OCI-LY3 (cell line): ENCODE data around the gene RAB20.

Experiments
- H2AFZ ChIP-seq: fragments of 200-600, 300-600 bp; shearing (Covaris generic); 2 replicates; pipeline ENCODE4 v1.6.0; 2014; ENCODE audit warnings: antibody characterized with exemption, low read depth, low read length
- H3K27ac ChIP-seq: fragments of 200-600, 300-600 bp; sonication (generic); 2 replicates; pipeline ENCODE4 v1.5.1; 2014; ENCODE audit warnings: mild to moderate bottlenecking, low read length, moderate library complexity, mixed read lengths
- H3K27me3 ChIP-seq: fragments of 200-600, 300-600 bp; sonication (generic); 2 replicates; pipeline ENCODE4 v1.6.1; 2014; ENCODE audit warnings: low read depth, low read length, mixed read lengths
- H3K36me3 ChIP-seq: fragments of 200-600, 300-600 bp; sonication (generic); replicated peaks from 2 replicates; pipeline ENCODE3; 2014; ENCODE audit warnings: low read depth, low read length, mixed read lengths
- H3K4me1 ChIP-seq: fragments of 300-600, 200-600 bp; sonication (generic); 2 replicates; pipeline ENCODE4 v1.6.1; 2014; ENCODE audit warnings: low read length, mixed read lengths
- H3K4me2 ChIP-seq: fragments of 200-600, 300-600 bp; sonication (generic); 2 replicates; pipeline ENCODE4 v1.6.1; 2014; ENCODE audit warnings: low read length, mixed read lengths
- H3K4me3 ChIP-seq: fragments of 300-600, 200-600 bp; sonication (generic); 2 replicates; pipeline ENCODE4 v1.5.1; 2014; ENCODE audit warnings: antibody characterized with exemption, mild to moderate bottlenecking, low read length, moderate library complexity
- H3K79me2 ChIP-seq: fragments of 300-600, 200-600 bp; shearing (Covaris generic); 2 replicates; pipeline ENCODE4 v1.6.1; 2014; ENCODE audit warnings: mild to moderate bottlenecking, low read length, mixed read lengths
- H3K9ac ChIP-seq: fragments of 300-600, 200-600 bp; shearing (Covaris generic); 2 replicates; pipeline ENCODE4 v1.6.0; 2014; ENCODE audit warnings: mild to moderate bottlenecking, low read length, moderate library complexity
- H3K9me3 ChIP-seq: fragments of 200-600, 300-600 bp; shearing (Covaris generic); 2 replicates; pipeline ENCODE4 v1.6.1; 2014; ENCODE audit warnings: low read length, mixed read lengths; ENCODE audit not compliant: insufficient read depth
- H4K20me1 ChIP-seq: fragments of 200-600, 300-600 bp; sonication (generic); 2 replicates; pipeline ENCODE4 v1.6.1; 2016; ENCODE audit warnings: low read length, mixed read lengths; ENCODE audit not compliant: insufficient read depth
- CTCF ChIP-seq: fragments of 200-600, 300-600 bp; sonication (generic); IDR thresholded peaks from 2 replicates; pipeline ENCODE4 v1.5.1; 2014; ENCODE audit warnings: antibody characterized with exemption, low read length, low read depth
- EZH2phosphoT487 ChIP-seq: fragments of 200-600 bp; shearing (Covaris generic); IDR thresholded peaks from 2 replicates; pipeline ENCODE4 v1.6.1; 2018; ENCODE audit warnings: antibody characterized with exemption, mixed run types, low read depth

Gene RAB20

GRCh38 chr13:110553417-110553816, 8.1 kb downstream of the RAB20 start:
- Histone ChIP-seq H4K20me1 (no peaks in the 10 kb centered on the region), H3K27ac (no peak overlapping the region), H3K27me3 (peaks cover 11% of the 10 kb centered on the region; the same call in 1 of the 2 replicates), H3K36me3 (no peaks in the 10 kb centered on the region), H3K4me3 (no peak overlapping the region), H3K9me3 (no peaks in the 10 kb centered on the region), H3K4me2 (no peak overlapping the region), H3K4me1 (peaks cover 8% of the 10 kb centered on the region), H3K9ac (no peak overlapping the region), H2AFZ (no peak overlapping the region), H3K79me2 (no peaks in the 10 kb centered on the region)
- TF ChIP-seq CTCF (no peak), EZH2phosphoT487 (no peak)

GRCh38 chr13:110552767-110553166, 8.8 kb downstream of the RAB20 start:
- no peaks in the 10 kb centered on the region for H4K20me1 ChIP-seq
- peaks cover 11% of the 10 kb centered on the region; the same call in 1 of the 2 replicates for H3K27me3 ChIP-seq
- TF ChIP-seq EZH2phosphoT487 (no peak), CTCF (no peak)
- H3K36me3 ChIP-seq = no peaks in the 10 kb centered on the region
- no peak overlapping the region for H2AFZ ChIP-seq
- no peak overlapping the region for H3K27ac ChIP-seq
- no peak overlapping the region for H3K4me3 ChIP-seq
- no peak overlapping the region for H3K4me2 ChIP-seq
- peaks cover 8% of the 10 kb centered on the region for H3K4me1 ChIP-seq
- no peak overlapping the region for H3K9ac ChIP-seq
- no peaks in the 10 kb centered on the region for H3K9me3 ChIP-seq
- H3K79me2 ChIP-seq = no peaks in the 10 kb centered on the region

GRCh38 chr13:110551284-110551683, 10.2 kb downstream of the RAB20 start:
- peaks cover 8% of the 10 kb centered on the region for H3K4me1 ChIP-seq
- no peak overlapping the region for H3K27ac ChIP-seq
- no peaks in the 10 kb centered on the region for H4K20me1 ChIP-seq
- TF ChIP-seq EZH2phosphoT487 = no peak
- TF ChIP-seq CTCF = no peak
- H2AFZ ChIP-seq = no peak overlapping the region
- no peak overlapping the region for H3K9ac ChIP-seq
- H3K79me2 ChIP-seq = no peaks in the 10 kb centered on the region
- no peak overlapping the region for H3K4me2 ChIP-seq
- H3K9me3 ChIP-seq = no peaks in the 10 kb centered on the region
- peaks cover 7% of the 10 kb centered on the region; the same call in 1 of the 2 replicates for H3K27me3 ChIP-seq
- no peak overlapping the region for H3K4me3 ChIP-seq
- no peaks in the 10 kb centered on the region for H3K36me3 ChIP-seq

GRCh38 chr13:110549795-110550160, 11.7 kb downstream of the RAB20 start:
- TF ChIP-seq EZH2phosphoT487 = no peak
- no peak for TF ChIP-seq CTCF
- no peaks in the 10 kb centered on the region for H3K9me3 ChIP-seq
- H3K79me2 ChIP-seq = no peaks in the 10 kb centered on the region
- H4K20me1 ChIP-seq = no peaks in the 10 kb centered on the region
- H3K4me2 ChIP-seq = no peak overlapping the region
- peaks cover 19% of the 10 kb centered on the region for H3K27me3 ChIP-seq
- H3K27ac ChIP-seq = no peak overlapping the region
- H3K36me3 ChIP-seq = no peaks in the 10 kb centered on the region
- H3K4me3 ChIP-seq = no peak overlapping the region
- no peak overlapping the region for H3K9ac ChIP-seq
- no peaks in the 10 kb centered on the region for H3K4me1 ChIP-seq
- no peak overlapping the region for H2AFZ ChIP-seq
